Psoas muscle (tissue), 8 donors: ENCODE measurements around the gene USB1. TPM values are rescaled to one million over a fixed set of nuclear protein-coding genes. Genes with fewer than 3 reads are reported as not detected.

Experiments
- ATAC-seq, 4 donors: fragments of 200-7000 bp; cut with Tn5 transposase; one replicate each; pipeline ENCODE4 v1.9.1; 2020; ENCODE audit warnings: moderate library complexity in 3 of 4, mild to moderate bottlenecking in 2 of 4
- DNase-seq, 2 donors: peaks; one replicate each; pipeline ENCODE4 v3.0.0-alpha.2; 2020
- H3K27ac ChIP-seq: fragments of 200-600 bp; one replicate; pipeline ENCODE4 v1.8.0; 2022
- H3K27me3 ChIP-seq, 3 donors: fragments of 200-600 bp in 1 of 3; one replicate each; pipeline versions ENCODE4 v1.6.1 to v1.8.0; 2013 to 2022; ENCODE audit warnings: low read length in 2 of 3, mild to moderate bottlenecking in 2 of 3, moderate library complexity in 1 of 3; ENCODE audit not compliant: insufficient read depth in 3 of 3
- H3K36me3 ChIP-seq, 2 donors: fragments of 200-600 bp in 1 of 2; one replicate each; pipeline versions ENCODE4 v1.6.1 to v1.8.0; 2013 to 2022; ENCODE audit warnings: low read depth in 1 of 2, mild to moderate bottlenecking in 1 of 2, moderate library complexity in 1 of 2; ENCODE audit not compliant: insufficient read depth in 1 of 2
- H3K4me1 ChIP-seq: fragments of 200-600 bp; one replicate; pipeline ENCODE4 v1.8.0; 2022
- H3K4me3 ChIP-seq: fragments of 200-600 bp; one replicate; pipeline ENCODE4 v1.8.0; 2022; ENCODE audit warnings: mild to moderate bottlenecking
- H3K9me3 ChIP-seq: fragments of 200-600 bp; one replicate; pipeline ENCODE4 v1.8.0; 2022
- WGBS, 3 donors: extraction: QIAGEN DNeasy Blood & Tissue Kit; methylation state at CpG; one replicate each; pipeline versions ENCODE4 v1.1.6 to v1.1.7; 2013; 5-methylcytosine and 5-hydroxymethylcytosine counted together
- intact Hi-C, 2 donors: fragments of 100-400 bp; cut with DNase I; formaldehyde crosslinking; loops; one replicate each; pipeline versions ENCODE4 v1.11.0 to v1.14.2; 2022
- polyA plus RNA-seq, 3 donors: library from polyadenylated mRNA; stranded (reverse); fragments of 200-250 nt; gene quantifications; one replicate each; pipeline ENCODE4 v1.2.3, GENCODE V29; 2013
- total RNA-seq, 4 donors: library from RNA; stranded (reverse); fragmentation: NEBNext Ultra II Directional in 2 of 4; extraction: Animal tissue kit (Norgen Biotek cat#: 25700) in 2 of 4; gene quantifications; one replicate each; pipeline versions ENCODE4 v1.2.1 to v1.2.4, GENCODE V29; 2021 to 2023
- TF ChIP-seq, protein P1 (sequence below): fragments of 200-600 bp; IDR thresholded peaks from one replicate; pipeline ENCODE4 v1.8.0; 2022; ENCODE audit warnings: antibody characterized with exemption
- donor health status: healthy with polysubstance abuse.
- donor health status: DM: no; HTN: no; CAD: no; lungs with moderate emphysema.
- donor health status: Bipolar disorder and iron deficiency.
- donor health status: healthy.
- donor health status: DM: yes; HTN: yes; CAD: no.
- donor health status: DM: no; HTN: no; CAD: no.
- donor health status: DM: no; HTN: no; CAD: no.
- donor health status: DM: yes; HTN: yes; CAD: no.

USB1 gene
- total and polyA plus RNA-seq, 7 donors: 10.1 to 30.7 (median 18.5) TPM

DNA sequence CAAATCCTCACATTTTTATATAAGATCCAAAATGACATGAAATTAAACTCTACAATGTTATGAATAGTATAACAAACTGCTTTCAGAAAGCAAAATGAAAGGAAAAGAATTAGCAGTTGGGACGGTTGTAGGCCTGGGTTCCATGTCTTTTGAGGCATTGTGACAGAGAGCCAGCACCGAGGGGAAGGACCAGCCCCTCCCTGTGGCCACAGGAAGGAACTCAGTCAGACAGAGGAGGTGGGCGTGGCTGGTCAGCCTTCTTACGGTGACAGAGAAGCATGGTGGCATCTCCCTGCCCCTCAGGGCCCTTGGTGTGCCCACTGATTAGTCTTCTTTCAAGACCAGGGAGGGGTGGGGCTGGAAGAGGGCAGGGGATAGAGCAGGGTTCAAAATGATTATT, 6.4 kb upstream of the USB1 start:
- TF ChIP-seq, protein P1, sequence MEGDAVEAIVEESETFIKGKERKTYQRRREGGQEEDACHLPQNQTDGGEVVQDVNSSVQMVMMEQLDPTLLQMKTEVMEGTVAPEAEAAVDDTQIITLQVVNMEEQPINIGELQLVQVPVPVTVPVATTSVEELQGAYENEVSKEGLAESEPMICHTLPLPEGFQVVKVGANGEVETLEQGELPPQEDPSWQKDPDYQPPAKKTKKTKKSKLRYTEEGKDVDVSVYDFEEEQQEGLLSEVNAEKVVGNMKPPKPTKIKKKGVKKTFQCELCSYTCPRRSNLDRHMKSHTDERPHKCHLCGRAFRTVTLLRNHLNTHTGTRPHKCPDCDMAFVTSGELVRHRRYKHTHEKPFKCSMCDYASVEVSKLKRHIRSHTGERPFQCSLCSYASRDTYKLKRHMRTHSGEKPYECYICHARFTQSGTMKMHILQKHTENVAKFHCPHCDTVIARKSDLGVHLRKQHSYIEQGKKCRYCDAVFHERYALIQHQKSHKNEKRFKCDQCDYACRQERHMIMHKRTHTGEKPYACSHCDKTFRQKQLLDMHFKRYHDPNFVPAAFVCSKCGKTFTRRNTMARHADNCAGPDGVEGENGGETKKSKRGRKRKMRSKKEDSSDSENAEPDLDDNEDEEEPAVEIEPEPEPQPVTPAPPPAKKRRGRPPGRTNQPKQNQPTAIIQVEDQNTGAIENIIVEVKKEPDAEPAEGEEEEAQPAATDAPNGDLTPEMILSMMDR: peak; percentile 23
- H3K9me3 ChIP-seq: no peaks in the 10 kb centered on the region
- no peaks in the 10 kb centered on the region for H3K27me3 ChIP-seq
- H3K36me3 ChIP-seq: peaks cover 0 to 34% of the 10 kb centered on the region in 2 donors
- no peak overlapping the region for H3K27ac ChIP-seq
- no peak overlapping the region for H3K4me3 ChIP-seq
- WGBS, 3 donors: 30 to 35% (median 34%) methylated on average over 4 of the region's 4 CpGs
- ATAC-seq (peak in 2 of 4 donors; percentile 49 to 58), DNase-seq (peak; percentile 54 to 74)
- intact Hi-C loops: no loop called here
- peaks cover 7% of the 10 kb centered on the region for H3K4me1 ChIP-seq

DNA sequence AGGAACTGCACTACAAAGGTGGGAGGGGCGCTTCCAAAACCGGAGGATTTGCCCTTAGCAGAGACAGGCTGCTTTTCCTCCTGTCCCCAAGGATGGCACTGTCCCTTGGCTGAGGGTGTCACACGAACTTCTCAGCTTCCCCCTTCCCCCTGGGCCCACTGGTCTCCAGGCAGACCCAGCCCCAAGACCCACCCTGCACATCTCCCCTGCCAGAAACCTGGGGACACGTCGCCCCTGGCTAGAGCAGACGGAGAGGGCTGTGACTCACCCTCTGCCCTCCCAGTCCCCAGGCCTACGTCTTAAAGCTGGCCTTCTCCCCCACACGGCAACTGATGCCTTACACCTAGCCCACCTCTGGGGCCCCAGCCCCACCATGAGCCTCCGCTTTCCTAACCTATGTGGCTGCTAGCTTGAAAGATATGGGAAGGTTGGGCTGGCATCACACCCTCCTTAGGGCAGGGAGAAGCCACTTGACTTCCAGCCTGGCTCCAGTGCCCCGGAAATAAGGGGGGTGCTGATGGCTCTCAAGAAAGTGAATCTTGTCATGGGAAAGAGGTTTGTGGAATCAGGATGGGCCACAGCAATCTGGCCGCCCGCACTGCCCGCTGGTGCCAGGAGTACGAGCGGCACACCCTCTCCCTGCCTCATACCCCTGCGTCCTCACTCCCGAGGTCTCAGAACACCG, 5.3 kb upstream of the USB1 start:
- Histone ChIP-seq H3K27me3 (no peaks in the 10 kb centered on the region), H3K4me1 (peaks cover 7% of the 10 kb centered on the region), H3K36me3 (peaks cover 0 to 34% of the 10 kb centered on the region in 2 donors), H3K4me3 (no peak overlapping the region), H3K9me3 (no peaks in the 10 kb centered on the region), H3K27ac (no peak overlapping the region)
- DNase-seq (no peak), ATAC-seq (no peak)
- WGBS, 3 donors: 89 to 90% (median 89%) methylated on average over 15 to 18 of the region's 18 CpGs
- intact Hi-C loops: no loop called here
- TF ChIP-seq, protein P1: no peak

- no peak overlapping the region for H3K27ac ChIP-seq
- TF ChIP-seq, protein P1: no peak
- H3K27me3 ChIP-seq: no peaks in the 10 kb centered on the region
- H3K4me3 ChIP-seq: no peak overlapping the region
- 96% methylated on average over 62 of the region's 62 CpGs for WGBS, 3 donors
- intact Hi-C loops: no loop called here
- H3K4me1 ChIP-seq: peaks cover 7% of the 10 kb centered on the region
- no peak for DNase-seq
- no peaks in the 10 kb centered on the region for H3K9me3 ChIP-seq
- ATAC-seq: no peak
- peaks cover 0 to 34% of the 10 kb centered on the region in 2 donors for H3K36me3 ChIP-seq
Measured at GRCh38 chr16:57996406-57997175, 4.6 kb upstream of the USB1 start.

DNA sequence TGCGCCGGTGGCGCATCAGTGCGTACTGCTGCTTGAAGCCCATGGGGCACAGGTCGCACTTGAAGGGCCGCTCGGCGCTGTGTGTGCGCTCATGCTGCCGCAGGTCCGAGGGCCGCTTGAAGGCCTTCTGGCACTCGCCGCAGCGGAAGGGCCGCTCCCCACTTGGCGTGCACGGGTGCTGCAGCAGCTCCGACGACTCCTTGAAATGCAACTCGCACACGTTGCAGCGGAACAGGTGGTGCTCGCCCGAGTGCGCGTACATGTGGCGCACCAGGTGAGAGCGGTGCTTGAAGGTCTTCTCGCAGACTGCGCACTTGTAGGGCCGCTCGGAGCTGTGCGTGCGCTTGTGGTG, 4.1 kb upstream of the USB1 start:
- no peak for DNase-seq
- Histone ChIP-seq H3K9me3 (no peaks in the 10 kb centered on the region), H3K27ac (no peak overlapping the region), H3K4me1 (peaks cover 7% of the 10 kb centered on the region), H3K27me3 (no peaks in the 10 kb centered on the region), H3K4me3 (no peak overlapping the region), H3K36me3 (peaks cover 0 to 34% of the 10 kb centered on the region in 2 donors)
- intact Hi-C loops: no loop called here
- WGBS, 3 donors: 95 to 96% (median 96%) methylated on average over 35 of the region's 35 CpGs
- ATAC-seq: no peak
- TF ChIP-seq, protein P1: no peak
